HepG2 (cell line): Measurements from ENCODE around the gene COMP. TPM values are rescaled to one million over a fixed set of nuclear protein-coding genes. Genes with fewer than 3 reads are reported as not detected.

Experiments used
- DNMT3B ChIP-seq: conservative IDR thresholded peaks from 2 replicates; pipeline ENCODE4 v1.6.1; 2016; ENCODE audit warnings: missing biosample characterization, control low read depth
- ZNF749 ChIP-seq: sonication (generic); formaldehyde crosslinking; IDR thresholded peaks from 2 replicates; pipeline ENCODE4 v1.8.0; 2022; ENCODE audit warnings: mild to moderate bottlenecking, missing genetic modification reagents, moderate library complexity, borderline replicate concordance
- polyA plus RNA-seq, 8 experiments: library from polyadenylated mRNA; depleted of rRNA in 3 of 8; stranded (reverse) in 7 of 8; unstranded in 1 of 8; fragments of >200 nt; fragmentation: Illumina TruSeq in 4 of 8; extraction: Trizol in 4 of 8; gene quantifications; 2 replicates each; pipeline versions ENCODE4 v1.2.1 to v1.2.3, GENCODE V29; 2011 to 2016; ENCODE audit warnings: low read depth in 4 of 8, missing spikeins in 1 of 8, mixed read lengths in 1 of 8; ENCODE audit not compliant: insufficient read depth in 1 of 8
- total RNA-seq, 5 experiments: library from RNA; depleted of rRNA; stranded (reverse); fragments of >200 nt; fragmentation: Illumina TruSeq; extraction: Trizol; gene quantifications; 2 replicates each; pipeline ENCODE4 v1.2.3, GENCODE V29; 2016; ENCODE audit warnings: low read depth in 1 of 5
- TF ChIP-seq, protein P1 (sequence below), 2 experiments: fragments of 450-650 bp in 1 of 2; sonication (generic) in 1 of 2; formaldehyde crosslinking in 1 of 2; IDR thresholded peaks; 2 replicates each; pipeline versions ENCODE4 v1.6.1 to v1.8.0; 2016 to 2022; ENCODE audit warnings: antibody characterized with exemption in 1 of 2, mild to moderate bottlenecking in 1 of 2, missing genetic modification reagents in 1 of 2

The COMP gene
- total and polyA plus RNA-seq, 2 of the 13 experiments (the other 11 are each of a cell fraction or from before 2014, with no cell fraction given): 0.04 to 0.13 TPM

DNA sequence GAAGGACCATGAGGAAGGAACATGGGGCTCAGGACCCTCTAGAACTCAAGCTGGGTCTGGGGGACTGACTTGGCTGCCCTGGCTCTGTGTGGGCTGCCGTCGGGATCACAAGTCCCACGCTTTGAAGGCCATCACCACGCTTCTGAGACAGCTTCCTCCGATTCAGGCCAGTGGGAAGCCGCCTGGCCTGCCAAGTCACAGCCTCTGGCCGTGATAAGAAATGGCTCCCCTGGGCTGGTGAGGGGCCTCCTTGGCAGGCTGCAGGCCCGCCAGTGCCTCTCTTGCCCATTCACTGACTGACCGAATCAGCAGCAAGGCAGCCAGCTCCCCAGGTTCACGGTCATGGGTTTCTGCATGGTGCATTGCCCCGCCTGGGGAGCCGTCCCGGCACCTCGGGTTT is 48.8 kb downstream of the COMP start (continued):
- TF ChIP-seq, protein P1, sequence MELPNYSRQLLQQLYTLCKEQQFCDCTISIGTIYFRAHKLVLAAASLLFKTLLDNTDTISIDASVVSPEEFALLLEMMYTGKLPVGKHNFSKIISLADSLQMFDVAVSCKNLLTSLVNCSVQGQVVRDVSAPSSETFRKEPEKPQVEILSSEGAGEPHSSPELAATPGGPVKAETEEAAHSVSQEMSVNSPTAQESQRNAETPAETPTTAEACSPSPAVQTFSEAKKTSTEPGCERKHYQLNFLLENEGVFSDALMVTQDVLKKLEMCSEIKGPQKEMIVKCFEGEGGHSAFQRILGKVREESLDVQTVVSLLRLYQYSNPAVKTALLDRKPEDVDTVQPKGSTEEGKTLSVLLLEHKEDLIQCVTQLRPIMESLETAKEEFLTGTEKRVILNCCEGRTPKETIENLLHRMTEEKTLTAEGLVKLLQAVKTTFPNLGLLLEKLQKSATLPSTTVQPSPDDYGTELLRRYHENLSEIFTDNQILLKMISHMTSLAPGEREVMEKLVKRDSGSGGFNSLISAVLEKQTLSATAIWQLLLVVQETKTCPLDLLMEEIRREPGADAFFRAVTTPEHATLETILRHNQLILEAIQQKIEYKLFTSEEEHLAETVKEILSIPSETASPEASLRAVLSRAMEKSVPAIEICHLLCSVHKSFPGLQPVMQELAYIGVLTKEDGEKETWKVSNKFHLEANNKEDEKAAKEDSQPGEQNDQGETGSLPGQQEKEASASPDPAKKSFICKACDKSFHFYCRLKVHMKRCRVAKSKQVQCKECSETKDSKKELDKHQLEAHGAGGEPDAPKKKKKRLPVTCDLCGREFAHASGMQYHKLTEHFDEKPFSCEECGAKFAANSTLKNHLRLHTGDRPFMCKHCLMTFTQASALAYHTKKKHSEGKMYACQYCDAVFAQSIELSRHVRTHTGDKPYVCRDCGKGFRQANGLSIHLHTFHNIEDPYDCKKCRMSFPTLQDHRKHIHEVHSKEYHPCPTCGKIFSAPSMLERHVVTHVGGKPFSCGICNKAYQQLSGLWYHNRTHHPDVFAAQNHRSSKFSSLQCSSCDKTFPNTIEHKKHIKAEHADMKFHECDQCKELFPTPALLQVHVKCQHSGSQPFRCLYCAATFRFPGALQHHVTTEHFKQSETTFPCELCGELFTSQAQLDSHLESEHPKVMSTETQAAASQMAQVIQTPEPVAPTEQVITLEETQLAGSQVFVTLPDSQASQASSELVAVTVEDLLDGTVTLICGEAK (IDR thresholded peaks at IDR 0.05): no peak
- TF ChIP-seq, protein P1 (CRISPR knock-in tag; IDR thresholded peaks at IDR 0.05): no peak
- no peak for TF ChIP-seq ZNF749
- no peak for TF ChIP-seq DNMT3B (CRISPR knock-in tag)
